ENCODE data around the gene NAV2. TPM values are rescaled to one million over a fixed set of nuclear protein-coding genes. Genes with fewer than 3 reads are reported as not detected.

The NAV2 gene
- total and polyA plus RNA-seq, 12 donors, result 6.9 to 34.7 (median 20.2) TPM

- peaks cover 0 to 15% (median 1%) of the 10 kb centered on the region in 9 donors for H3K4me1 ChIP-seq
- peak; percentile 20 to 99 (median 86) for ATAC-seq
- H3K27ac ChIP-seq, result peak overlapping the region in 4 of 10 donors; percentile 10 to 37 (median 18)
- H3K4me3 ChIP-seq, result no peak overlapping the region
- no peak for TF ChIP-seq CTCF (IDR thresholded peaks at IDR 0.05)
- H3K27me3 ChIP-seq, result no peaks in the 10 kb centered on the region
- intact Hi-C loops (cut with DNase I), result no loop called here
- WGBS, 2 donors, result 73 to 75% methylated on average over 7 of the region's 7 CpGs
- peaks cover 0 to 14% (median 0%) of the 10 kb centered on the region in 9 donors for H3K36me3 ChIP-seq
- no peaks in the 10 kb centered on the region for H3K9me3 ChIP-seq
- peak; percentile 29 to 53 for DNase-seq
These were observed 206.5 kb downstream of the NAV2 start for GRCh38 chr11:19919050-19919561.

GRCh38 chr11:19920982-19921381 is 208.3 kb downstream of the NAV2 start:
- H3K27me3 ChIP-seq, result no peaks in the 10 kb centered on the region
- peaks cover 0 to 13% (median 0%) of the 10 kb centered on the region in 9 donors for H3K4me1 ChIP-seq

GRCh38 chr11:19921976-19922688 is 209.5 kb downstream of the NAV2 start:
- no peak for ATAC-seq
- no peaks in the 10 kb centered on the region for H3K9me3 ChIP-seq
- H3K36me3 ChIP-seq, result peaks cover 0 to 10% (median 0%) of the 10 kb centered on the region in 9 donors
- intact Hi-C loops (cut with DNase I), result no loop called here
- peaks cover 0 to 12% (median 0%) of the 10 kb centered on the region in 9 donors for H3K4me1 ChIP-seq
- 97% methylated on average over 3 of the region's 3 CpGs for WGBS, 2 donors
- DNase-seq, result no peak
- no peaks in the 10 kb centered on the region for H3K27me3 ChIP-seq
- TF ChIP-seq CTCF (IDR thresholded peaks at IDR 0.05), result no peak
- H3K4me3 ChIP-seq, result no peak overlapping the region
- no peak overlapping the region for H3K27ac ChIP-seq

More at GRCh38 chr11:19920982-19921381, 208.3 kb downstream of the NAV2 start:
- intact Hi-C loops (cut with DNase I), result no loop called here
- WGBS, 2 donors, result 71 to 81% methylated on average over 2 of the region's 2 CpGs
- DNase-seq (no peak), ATAC-seq (no peak)
- Histone ChIP-seq H3K36me3 (peaks cover 0 to 14% (median 0%) of the 10 kb centered on the region in 9 donors), H3K4me3 (no peak overlapping the region), H3K9me3 (no peaks in the 10 kb centered on the region), H3K27ac (no peak overlapping the region)
- no peak for TF ChIP-seq CTCF (IDR thresholded peaks at IDR 0.05)

GRCh38 chr11:19922689-19923035 is 210.0 kb downstream of the NAV2 start:
- no peaks in the 10 kb centered on the region for H3K9me3 ChIP-seq
- H3K36me3 ChIP-seq, result peaks cover 0 to 8% (median 0%) of the 10 kb centered on the region in 9 donors
- H3K27ac ChIP-seq, result no peak overlapping the region
- DNase-seq (no peak), ATAC-seq (no peak)
- H3K27me3 ChIP-seq, result no peaks in the 10 kb centered on the region
- 87 to 89% methylated on average over 3 of the region's 3 CpGs for WGBS, 2 donors
- TF ChIP-seq CTCF (IDR thresholded peaks at IDR 0.05), result no peak
- no peak overlapping the region for H3K4me3 ChIP-seq
- intact Hi-C loops (cut with DNase I), result no loop called here
- peaks cover 0 to 12% (median 0%) of the 10 kb centered on the region in 9 donors for H3K4me1 ChIP-seq

All from heart right ventricle (tissue), 16 donors.